Stimulated activated CD4-positive, alpha-beta T cell treated with anti-CD3 and anti-CD28 coated beads, TNF-alpha, amount 100 ng/mL, for 1 hour (primary cell): Measurements from ENCODE around the gene DLG2.

Source experiments
- DNase-seq, 3 donors: peaks; one replicate each; pipeline ENCODE4 v3.0.0-alpha.2; 2020; ENCODE audit warnings: low read depth in 3 of 3, low spot score in 1 of 3

Gene DLG2

DNA sequence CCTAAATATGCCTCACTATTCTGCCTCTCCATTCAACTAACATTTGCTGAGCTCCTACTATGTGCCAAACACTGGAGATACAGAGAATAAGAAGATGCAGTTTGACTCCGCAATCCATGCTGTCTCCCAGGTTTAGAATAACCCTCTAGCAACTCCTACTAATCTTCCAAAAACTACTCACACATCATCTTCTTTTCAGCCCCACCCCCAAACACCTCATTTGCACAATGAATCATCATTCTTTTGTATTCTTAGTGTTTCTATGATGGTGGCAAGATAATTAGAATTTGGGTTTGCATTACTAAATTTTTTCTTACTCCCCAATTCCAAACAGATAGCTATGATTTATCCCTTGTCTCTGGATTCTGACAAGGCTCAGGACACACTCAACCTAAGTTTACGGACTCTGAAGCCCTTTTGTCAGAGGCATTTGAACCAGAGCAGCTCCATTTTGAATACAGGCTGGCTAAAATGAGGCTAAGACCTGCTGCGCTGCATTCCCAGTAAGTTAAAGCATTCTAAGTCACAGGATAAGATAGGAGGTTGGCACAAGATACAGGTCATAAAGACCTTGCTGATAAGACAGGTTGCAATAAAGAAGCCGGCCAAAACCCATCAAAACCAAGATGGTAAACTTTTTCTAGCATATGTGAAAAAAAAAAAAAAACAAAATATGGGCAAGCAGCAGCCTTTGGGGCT, 1038.9 kb downstream of the DLG2 start:
- no peak for DNase-seq

DNA sequence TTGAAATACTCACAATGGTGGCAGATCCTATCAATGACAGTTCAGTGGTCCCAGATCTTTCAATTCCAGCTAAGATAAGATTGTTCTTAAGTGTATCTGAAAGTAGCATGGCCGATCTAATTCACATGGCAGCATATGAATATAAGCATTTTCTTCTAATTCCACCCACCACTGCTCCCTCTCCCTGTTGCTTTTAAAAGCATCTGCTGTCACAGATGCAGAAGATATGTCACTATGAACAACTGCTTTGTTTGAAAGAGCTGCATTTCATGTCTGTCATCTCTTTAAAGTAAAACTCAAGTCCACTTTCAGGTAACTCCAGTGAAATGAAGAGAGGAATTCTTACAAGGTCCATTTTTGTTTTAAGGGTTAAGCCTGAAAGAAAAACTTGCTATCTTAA, 1044.0 kb downstream of the DLG2 start:
- DNase-seq: no peak

DNA sequence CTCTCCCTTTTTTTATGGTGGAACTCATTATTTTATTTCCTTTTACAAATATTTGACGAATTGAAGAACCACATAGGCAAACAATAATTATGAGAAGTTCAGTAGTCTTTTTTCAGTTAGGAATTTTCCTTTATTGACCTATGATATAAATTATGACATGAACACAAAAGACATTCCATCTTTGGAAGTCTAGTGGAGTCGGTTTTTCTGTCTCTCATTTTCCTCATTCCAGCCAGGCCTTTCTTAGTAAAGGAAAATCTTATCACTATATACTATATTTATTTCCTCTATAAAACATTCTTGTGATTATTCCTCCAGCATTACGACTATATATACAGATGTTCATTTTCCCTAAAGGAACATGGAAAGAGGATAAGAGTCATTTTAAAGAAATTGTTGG, 1046.1 kb downstream of the DLG2 start:
- no peak for DNase-seq

DNA sequence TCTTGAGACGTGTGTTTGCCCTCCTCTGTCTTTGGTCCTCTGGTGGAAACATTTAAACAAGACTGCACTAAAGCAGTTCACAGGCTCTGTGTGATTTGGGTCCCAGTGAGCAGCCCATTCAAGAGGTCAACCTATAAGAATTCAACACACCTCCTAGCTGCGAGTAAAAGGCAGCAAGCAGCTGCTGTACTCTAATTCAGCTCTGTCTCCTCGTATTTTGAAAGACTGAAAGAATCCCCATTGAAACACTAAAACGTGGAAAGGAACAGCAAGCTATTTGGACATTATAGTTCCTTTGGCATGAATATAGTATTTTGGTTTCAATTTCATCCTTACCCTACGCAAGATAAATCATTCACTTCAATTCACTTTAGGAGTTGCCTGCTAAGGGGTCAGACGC, 1046.7 kb downstream of the DLG2 start:
- DNase-seq: no peak

DNA sequence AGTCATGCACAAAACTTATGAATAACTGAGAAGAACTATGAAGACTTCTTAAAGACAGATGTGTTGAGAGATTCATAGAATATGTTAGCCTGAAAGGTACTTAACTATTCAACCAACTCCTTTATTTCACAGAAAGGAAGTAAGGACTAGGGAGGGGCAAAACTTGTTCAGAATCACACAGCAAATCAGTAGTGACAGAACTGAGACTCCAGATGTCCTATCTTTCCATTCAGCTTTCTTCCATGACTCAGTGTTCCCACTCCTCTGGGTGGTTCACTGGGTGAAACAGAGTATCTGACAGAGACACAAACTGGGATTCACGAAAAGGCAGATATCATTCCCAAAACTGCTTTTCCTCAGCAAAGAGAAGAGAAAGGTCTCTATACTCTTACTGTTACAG, 1053.3 kb downstream of the DLG2 start:
- DNase-seq: no peak

DNA sequence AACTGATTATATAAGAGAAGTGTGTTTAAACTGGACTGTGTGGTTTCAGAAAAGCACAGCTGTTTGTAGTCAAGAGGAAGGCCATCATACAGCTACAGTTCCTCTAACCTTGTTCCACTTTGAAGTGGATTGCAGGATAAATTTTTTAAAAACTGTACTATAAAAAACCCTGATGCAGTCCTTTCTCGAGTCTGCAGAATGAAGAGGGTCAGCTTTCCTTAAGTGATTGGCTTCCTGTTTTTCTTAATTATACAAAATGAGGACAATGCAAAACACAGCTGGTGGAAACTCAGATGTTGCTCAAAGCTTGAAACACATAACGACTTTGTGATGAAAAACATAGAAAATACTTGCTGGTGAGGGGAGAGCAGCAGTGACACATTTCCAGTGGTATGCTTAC, 1060.5 kb downstream of the DLG2 start:
- no peak for DNase-seq

DNA sequence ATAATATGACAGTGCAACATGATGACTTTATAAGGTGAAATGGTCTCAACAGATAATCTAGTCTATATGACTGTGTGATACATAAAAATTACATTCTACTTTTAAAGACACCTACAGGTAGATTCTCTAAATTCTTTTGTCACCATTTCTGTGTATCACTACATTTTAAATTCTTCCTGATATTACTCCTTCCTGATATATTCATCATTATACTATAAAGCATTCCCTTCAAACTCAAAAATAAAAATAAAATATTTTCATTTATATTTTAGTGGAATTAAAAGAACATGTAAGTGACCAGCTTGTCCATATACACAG, 1062.3 kb downstream of the DLG2 start:
- no peak for DNase-seq

DNA sequence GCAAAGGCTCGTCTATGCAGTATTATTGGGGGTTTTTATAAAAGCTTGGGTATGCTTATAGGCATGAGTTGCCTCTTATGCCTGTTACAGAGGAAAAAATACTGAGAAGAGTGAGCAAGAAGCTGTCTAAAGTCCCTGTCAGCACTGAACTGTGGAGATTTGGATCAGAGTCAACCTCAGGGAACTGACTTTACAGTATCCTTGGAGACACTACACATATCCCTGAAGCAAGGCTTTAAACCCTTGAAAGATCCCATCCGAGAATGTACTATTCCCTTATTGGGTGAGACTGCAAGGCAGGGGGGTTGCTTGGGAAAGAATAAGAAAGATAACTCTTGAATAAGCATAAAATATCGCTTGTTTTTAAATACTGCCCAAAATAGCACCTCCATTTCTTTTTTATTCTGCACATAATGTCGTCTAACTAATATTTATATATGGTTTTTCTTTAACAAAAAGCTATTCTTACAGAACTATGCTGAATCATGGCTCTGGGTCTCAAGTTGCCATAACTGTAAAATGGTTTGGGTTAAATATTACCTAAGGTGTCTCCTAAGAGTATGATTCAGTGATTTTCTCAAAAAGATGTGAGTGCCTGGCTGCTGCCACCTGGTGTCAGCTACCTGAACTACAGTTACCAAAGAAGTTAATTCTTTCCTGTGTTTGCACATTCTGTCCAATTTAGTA, 1062.8 kb downstream of the DLG2 start:
- no peak for DNase-seq

DNA sequence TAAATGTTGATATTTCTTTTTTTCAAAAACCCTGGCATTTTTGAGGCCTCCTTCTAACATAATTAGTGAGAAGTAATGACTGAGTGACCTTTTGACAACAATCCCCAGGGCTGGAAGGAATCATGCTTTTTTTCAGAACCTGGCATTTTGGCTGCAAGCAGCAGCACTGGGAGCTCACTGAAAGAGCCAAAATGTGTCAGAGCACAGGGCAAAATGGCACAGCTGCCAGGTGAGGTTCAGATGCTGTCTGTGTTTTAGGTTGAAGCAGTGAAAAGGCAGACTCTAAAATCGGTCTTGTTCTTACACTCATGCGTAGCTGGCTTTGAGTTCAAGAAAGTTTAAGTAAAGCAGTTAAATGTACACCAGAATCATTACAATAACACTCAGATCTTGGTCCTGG, 1063.8 kb downstream of the DLG2 start:
- DNase-seq: no peak

DNA sequence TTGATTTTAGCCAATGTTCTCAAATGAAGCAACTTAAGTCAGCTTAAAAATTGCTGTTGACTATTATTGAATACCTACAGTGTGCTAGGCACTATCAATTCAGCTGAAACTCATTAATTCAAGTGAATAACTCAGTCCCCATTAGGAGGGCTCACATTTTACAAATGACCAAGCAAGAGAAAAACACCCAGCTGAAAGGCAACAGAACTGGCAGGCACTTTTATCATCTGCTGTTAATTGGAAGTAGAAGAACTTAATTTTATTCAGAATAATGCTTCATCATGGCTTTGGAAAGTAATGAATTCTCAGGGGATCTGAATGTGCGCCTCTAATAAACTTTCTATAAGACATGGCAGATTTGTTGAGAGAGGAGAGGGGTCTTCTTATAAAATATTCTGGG, 1066.9 kb downstream of the DLG2 start:
- DNase-seq: no peak

DNA sequence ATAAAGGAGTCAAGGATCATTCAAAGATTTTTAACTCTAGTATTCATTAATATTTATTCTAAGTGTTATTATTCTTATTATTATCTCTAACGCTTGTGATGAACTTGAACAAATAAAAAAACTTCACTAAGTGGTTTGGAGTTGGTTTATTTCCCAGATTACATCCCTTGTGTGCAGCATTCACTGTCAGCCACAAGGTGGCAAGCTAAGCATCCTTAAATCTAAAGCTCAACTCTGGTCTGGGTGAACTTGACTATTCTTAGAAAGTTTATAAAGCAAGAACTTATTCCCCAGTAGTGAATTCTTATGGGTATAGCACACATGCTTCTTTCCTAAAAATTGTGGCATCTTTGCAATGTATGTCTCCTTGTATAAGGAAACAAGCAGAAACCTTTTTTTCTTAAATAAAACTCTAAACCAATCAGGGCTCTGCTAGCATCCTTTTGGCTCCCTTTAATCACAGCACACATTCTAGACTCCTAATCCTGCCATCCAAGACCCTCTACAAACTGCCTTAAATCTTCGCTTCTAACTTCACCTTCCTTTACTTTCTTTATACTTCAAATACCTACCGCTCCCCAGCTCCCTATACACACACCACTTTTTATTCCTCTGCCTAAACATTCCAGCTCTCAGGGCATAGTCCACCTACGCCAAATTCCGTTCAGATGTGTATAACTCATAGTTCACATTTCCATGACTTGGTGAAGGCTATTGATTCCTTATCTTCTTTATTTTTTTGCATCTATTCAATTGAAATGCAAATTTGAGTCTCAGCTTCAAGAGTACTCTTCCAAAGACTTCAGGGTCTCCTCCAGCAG, 1068.8 kb downstream of the DLG2 start:
- no peak for DNase-seq

DNA sequence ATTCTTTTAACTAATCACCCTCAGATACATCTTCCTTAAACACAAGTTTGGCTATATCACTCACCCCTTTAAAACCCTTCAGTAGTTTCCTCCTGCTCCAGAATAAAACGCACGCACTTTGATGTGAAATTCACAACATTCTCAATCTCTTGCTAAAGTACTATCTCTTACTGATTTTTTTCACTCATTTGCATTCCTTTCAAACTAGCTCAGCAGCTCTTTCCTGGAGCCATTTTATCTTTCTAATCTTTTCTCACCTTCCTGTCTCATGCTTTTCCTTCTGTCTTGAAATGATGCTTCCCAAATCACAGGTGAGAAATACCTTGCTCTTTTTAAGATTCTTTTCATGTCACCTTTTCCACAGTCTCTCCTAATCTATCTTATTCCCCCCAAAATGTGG, 1074.4 kb downstream of the DLG2 start:
- no peak for DNase-seq

DNA sequence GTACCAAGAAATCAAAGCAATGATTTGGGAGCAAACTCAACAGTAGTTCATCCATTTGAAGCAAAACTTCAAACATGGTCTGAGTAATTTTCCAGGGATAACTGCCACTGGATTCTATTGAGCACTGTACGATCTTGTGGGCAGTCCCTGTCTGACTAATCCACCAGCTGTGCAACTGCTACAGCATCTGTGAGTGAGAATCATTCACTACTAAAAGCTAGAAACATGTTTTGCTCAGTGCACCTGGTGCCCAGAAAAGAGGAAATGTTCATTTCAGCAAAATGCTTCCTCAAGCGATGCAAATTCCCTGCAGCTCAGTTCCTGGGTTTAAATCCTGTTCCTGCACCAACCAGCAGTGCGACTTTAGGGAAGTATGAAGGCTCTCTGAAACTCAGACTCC, 1077.9 kb downstream of the DLG2 start:
- no peak for DNase-seq

DNA sequence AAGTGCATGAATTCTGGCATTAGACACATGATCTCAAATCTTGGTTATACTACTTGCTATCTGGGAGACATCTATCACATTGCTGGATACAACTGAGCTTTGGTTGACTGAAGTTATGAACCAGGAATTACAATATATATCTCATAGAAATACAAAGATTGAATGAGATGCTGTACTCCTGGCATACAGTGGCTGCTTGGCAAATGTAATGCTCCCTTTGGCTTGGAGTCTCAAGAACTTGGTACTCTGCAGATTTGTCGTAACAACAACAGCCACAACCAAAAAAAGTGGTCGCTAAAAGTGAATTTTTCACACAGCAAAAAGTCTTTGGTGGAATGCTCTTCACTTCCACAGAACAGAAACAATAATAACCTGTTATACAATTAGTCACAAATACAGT, 1082.6 kb downstream of the DLG2 start:
- no peak for DNase-seq

DNA sequence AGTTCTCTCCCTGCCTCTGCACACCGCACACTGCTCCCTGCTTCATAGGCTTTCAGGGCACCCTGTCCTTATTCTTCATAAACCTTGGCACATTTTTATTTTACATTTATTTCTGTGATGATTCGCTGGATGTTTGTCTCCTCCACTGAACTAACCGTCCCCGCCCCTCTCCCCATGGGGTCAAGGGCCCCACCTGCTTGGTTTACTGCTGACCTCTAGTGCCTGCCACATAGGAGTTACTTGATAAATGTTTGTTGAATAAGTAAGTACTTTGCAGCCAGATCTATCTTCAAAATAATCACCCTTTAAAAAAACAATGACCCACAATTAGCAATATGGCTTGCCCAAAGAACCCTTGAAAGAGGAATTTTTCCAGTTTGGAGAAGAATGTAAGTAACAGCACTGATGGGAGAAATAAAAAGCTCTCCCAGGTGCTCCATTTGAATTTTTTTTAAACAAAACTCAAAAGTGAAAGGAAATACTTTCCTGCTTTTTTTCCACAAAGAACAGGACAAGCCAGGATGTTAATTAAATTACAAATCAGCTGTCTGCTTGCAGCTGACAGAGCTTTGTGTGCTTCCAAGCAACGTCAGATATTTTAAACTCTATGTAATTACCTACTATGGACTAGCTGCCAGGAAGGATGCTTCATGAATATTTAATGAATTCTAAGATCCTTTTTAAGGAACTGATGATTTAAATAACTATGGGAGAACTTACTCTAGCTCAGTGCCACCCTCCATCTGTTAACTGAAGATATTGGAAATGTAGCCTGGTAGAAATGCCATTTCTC, 1083.6 kb downstream of the DLG2 start:
- no peak for DNase-seq

DNA sequence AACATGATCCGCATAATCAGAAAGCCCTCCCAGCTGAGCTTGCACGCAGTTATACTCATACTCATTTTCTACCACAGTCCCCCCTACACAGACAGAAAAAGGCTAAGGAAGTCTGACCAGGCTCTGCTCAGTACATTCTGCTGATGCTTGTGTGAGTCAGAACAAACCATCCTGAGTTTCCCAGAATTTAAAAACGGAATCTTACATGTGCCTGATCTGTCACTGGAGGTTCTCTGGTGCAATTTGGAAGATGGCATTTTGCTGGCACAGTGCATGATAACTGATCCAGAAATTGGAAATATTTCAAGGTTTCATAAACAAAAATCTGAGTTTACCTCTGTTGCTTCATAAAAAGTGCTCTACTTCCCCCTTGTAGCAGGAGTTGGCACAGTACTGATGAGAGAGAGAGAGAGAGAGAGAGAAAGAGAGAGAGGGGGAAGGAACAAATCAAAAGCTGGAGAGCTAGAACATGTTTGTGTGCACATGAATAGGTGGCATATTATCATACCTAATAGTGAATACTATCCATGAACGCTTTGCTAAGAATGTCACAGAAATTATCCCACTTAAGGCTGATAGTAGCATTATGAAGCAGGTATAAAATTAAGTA, 1085.3 kb downstream of the DLG2 start:
- DNase-seq: no peak

DNA sequence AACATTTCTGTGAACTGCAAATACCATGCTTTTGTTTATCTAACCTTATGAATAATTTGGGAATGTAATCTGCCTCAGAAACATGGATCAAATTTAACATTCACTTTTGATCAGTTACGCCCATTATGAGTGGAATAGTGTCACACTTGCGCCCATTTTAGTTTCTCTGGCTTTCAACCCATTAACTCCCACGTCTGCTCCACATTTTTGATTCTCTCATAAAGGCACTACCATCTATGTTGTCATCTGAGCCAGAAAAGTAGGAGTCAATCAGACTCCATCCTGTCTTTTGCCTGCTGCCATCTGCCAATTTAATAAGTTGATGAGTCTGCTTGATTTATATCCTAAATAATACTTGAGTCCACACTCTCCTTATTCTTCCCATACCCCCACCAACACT, 1090.7 kb downstream of the DLG2 start:
- no peak for DNase-seq

DNA sequence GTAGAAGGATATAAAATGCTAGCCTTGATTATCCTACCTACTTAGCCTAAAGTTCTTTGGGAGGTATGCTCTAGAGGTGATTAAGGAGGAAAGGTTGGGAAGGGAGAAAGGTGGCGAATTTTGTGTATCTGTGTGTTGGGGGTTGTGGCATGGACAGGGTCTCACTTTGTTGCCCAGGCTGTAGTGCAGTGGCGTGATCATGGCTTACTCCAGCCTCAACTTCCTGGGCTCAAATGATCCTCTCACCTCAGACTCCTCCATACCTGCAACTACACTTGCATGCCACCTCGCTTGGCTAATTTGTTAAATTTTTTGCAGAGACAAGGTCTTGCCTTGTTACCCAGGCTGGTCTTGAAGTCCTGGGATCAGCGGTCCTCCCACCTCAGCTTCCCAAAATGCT, 1094.8 kb downstream of the DLG2 start:
- DNase-seq: no peak

DNA sequence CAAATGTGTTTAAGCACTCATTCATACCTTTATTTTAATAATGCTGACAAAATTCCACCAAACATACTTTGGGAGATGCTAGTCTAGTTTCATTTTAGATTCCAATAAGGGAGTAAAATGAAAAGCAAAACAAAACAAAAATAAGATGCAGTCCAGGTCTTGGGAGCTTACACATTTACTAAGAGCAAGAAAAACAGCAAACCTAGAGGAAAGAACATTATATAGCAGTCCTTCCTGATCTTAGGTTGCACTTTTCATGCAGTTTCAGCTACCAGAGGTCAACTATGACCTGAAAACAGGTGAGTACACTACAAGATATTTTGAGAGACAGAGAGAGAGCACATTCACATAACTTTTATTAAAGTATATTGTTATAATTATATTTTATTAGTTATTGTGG, 1100.9 kb downstream of the DLG2 start:
- no peak for DNase-seq

DNA sequence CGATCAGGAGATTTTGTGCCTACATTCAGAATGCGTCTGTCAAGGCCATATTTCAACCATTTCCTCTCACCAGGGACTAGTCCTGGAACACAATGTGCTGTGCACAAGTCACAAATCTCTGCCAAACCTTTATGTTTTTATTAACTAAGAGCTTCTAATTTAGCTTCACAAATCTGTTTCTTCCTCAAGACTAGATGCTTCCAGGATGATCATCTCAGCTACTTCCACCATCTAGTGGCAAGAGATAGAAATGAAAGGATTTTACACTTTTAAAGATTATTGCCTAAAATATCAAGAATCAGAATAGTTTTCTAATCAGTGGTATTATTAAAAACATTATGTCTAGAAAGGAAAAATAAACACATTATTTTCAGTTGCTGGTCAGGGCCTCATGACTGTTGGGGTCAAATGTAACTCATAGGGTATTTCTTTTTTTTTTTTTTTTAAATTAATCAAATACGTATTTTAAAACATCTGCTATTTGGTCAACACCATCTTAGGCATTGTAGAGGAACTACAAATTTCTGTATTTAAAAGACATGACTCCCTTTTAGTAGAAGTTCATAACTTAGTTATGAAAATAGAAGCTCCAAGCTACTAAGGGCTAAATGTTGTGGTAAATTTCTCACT, 1102.6 kb downstream of the DLG2 start:
- no peak for DNase-seq

DNA sequence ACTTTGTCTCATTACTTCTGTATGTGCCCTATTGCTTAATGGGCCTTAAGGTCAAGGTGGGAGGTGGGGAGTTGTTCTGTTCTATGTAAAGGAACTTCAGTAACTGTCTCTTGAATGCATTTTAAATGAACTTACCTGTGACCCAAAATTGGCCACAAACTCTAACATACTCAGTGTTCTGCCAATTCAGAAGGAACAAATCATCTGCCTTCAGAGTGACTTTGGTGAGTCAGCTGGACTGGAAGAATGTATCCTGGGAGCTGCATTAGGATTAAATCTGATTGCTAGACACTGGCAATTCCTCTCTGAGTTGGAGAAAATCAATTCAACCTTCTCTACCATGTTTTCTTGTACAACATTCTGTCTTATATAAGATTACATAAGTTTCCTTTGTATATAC, 1104.8 kb downstream of the DLG2 start:
- no peak for DNase-seq
